T47D (cell line): ENCODE data around the gene MT3.

Source experiments
- DNase-seq, 2 experiments: peaks; one replicate each; pipeline versions ENCODE4 v3.0.0 to v3.0.0-alpha.2; 2011 to 2012; ENCODE audit warnings: low read depth in 1 of 2, low spot score in 1 of 2
- JUND ChIP-seq: IDR thresholded peaks from 2 replicates; pipeline ENCODE4 v1.6.1; 2012; ENCODE audit warnings: low read depth
- in situ Hi-C: cut with HindIII; loops from 2 replicates; pipeline ENCODE4 v1.10.0; 2016; ENCODE audit warnings: low sequenced_read_pairs, low pct_unique_long_range_greater_than_20kb

Gene MT3

DNA sequence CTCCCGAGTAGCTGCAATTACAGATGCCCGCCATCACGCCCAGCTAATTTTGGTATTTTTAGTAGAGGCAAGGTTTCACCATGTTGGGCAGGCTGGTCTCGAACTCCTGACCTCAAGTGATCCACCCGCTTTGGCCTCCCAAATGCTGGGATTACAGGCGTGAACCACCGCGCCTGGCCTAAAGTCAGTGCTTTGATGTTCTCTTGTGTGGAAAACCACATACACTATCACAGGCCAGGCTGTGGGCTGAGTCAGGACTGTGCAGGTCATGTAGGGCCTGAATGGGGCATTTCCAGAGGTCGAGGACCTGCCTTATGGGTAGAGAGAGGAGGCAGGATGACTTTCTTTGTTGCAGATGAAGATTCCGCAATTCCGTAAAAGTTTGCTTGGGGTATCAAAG, 5.1 kb upstream of the MT3 start:
- no peak for DNase-seq
- TF ChIP-seq JUND, result no peak
- in situ Hi-C loops, result no loop called here

- in situ Hi-C loops, result no loop called here
- DNase-seq, result no peak
- TF ChIP-seq JUND, result no peak
Measured at GRCh38 chr16:56588781-56589140, 567 bp upstream of the MT3 start.

- TF ChIP-seq JUND, result no peak
- no peak for DNase-seq
Measured at GRCh38 chr16:56591377-56592060, 2.2 kb downstream of the MT3 start.

DNA sequence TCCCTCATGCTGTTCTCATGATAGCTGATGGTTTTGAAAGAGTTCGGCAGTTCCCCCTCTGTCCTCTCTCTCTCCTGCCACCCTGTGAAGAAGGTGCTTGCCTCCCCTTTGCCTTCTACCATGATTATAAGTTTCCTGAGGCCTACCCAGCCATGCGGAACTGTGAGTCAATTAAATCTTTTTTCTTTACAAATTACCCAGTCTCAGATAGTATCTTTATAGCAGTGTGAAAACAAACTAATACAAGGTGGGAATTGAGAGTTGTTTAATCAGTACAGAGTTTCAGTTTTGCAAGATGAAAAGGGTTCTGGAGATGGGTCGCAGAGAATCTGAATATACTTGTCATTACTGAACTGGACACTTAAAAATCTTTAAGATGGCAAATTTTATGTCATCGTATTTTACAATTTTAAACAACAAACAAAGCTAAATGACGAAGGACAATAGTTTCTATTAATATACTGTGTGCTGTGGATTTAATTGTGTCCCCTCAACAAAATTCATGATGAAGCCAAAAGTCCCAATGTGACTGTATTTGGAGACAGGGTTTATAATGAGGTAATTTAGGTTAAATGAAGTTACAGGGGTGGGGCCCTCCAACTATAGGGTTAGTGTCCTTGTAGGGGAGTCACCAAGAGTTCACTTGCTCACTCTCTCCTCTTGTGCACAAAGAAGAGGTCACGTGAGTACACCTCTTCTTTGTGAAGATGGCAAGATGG, 4.4 kb downstream of the MT3 start:
- DNase-seq, result no peak
- TF ChIP-seq JUND, result no peak
- in situ Hi-C loops, result no loop called here

More at GRCh38 chr16:56591377-56592060, 2.2 kb downstream of the MT3 start:
- in situ Hi-C loops, result no loop called here

DNA sequence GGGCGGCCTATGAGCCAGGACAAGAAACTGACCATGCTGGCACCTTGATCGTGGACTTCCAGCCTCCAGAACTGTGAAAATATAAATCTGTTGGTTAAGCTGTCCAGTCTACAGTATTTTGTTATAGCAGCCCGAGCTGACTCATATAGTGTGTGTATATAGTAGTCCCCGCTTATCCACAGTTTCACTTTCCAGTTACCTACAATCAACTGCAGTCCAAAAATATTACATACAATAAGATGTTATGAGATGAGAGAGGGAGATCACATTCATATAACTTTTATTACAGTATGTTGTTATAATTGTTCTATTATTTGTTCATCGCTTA, 4.9 kb downstream of the MT3 start:
- in situ Hi-C loops, result no loop called here
- no peak for TF ChIP-seq JUND
- DNase-seq, result no peak

GRCh38 chr16:56600398-56600999, 11.2 kb downstream of the MT3 start:
- in situ Hi-C loops, result no loop called here
- peak; percentile 57 to 70 for DNase-seq
- TF ChIP-seq JUND, result no peak

DNA sequence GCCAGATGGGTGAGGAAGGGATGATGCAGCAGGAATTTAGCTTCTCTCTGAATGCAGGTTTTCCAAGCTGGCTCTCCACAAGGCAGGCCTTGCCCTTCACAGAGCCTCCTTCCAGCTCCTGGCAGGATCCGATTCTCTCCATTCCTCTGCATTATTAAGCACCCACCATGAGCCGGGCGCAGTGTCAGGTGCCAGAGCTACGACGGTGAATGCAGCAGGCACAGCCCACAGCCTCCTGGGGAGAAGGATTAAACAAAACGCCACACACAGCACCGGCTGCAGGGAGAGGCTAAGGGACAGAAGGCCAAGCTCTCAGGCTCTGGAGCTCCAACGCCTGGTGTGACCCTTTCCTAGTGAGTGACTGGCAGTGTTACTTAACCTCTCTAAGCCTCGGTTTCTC, 12.0 kb downstream of the MT3 start:
- no peak for DNase-seq
- TF ChIP-seq JUND, result no peak
- in situ Hi-C loops, result no loop called here

GRCh38 chr16:56603589-56603988, 14.3 kb downstream of the MT3 start:
- peak; percentile 60 to 84 for DNase-seq
- in situ Hi-C loops, result no loop called here
- TF ChIP-seq JUND, result no peak

DNA sequence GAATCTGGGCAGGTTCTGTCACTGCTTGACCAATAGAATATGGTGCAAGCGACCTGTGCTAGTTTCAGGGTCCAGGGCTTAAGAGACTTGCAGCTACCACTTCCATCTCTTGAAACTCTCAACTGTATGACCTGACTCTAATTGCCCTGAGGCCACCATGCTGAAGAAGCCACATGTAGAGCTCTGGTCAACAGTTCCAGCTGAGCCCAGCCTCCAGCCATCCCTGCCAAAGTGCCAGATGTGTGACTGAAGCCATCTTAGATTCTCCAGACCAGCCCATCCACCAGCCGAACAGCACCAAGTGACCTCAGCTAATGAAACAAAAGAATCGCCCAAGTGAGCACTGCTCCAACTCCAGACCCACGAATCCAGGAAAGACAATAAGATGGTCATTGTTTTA, 15.6 kb downstream of the MT3 start:
- no peak for TF ChIP-seq JUND
- in situ Hi-C loops, result no loop called here
- no peak for DNase-seq

DNA sequence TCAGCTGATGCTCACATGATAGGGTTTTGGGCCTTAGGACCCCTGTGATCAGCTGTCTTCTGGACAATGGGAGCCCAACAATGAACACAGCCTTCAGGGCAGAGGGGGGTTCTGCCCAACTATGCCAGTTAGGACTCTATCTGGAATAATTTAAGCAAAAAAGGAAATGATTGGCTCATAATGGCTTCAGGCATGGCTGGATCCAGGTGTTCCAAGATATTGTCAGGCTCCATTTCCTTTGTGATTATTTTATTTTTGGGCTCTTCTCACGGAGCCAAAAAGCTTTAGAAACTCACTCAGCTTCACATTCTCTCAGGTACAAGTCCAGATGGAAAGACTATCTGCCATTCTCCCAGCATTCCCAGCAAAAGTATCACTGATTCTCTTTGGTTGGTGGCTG, 16.1 kb downstream of the MT3 start:
- in situ Hi-C loops, result no loop called here

GRCh38 chr16:56606071-56606475, 16.7 kb downstream of the MT3 start:
- no peak for DNase-seq
- no peak for TF ChIP-seq JUND
- in situ Hi-C loops, result no loop called here

More for the DNA sequence above, 16.1 kb downstream of the MT3 start:
- no peak for TF ChIP-seq JUND
- no peak for DNase-seq

- no peak for TF ChIP-seq JUND
- DNase-seq, result no peak
- in situ Hi-C loops, result no loop called here
Measured at GRCh38 chr16:56606476-56607108, 17.3 kb downstream of the MT3 start.

DNA sequence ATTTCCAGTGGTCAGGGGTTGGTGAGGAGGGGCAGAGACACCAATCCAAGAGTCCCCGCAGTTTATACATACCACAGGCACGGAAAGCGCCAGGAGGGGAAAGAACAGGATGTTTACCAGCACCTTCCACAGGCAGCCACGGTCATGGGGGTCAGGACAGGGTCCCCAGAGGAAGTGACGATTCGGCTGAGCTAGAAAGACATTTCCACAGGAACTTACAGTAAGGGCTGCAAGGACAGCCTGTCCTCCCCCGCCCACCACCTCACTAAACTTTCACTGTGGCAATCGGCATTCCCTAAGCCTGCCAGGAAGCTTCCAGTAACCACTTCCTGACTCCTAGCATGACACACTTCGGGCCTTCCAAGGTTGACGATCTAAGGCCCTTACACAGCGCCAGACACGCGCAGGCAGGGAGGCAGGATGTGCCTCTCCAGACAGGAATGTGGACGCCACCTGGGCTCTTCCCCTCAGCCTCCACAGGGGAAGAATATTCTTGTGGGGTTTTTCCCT, 17.8 kb downstream of the MT3 start:
- peak in 1 of 2 experiments; percentile 87 for DNase-seq
- no peak for TF ChIP-seq JUND
- in situ Hi-C loops, result no loop called here
